GM21447 (cell line): Measurements from ENCODE around the gene IQGAP3.

Source experiments
- ATAC-seq: cut with Tn5 transposase; IDR thresholded peaks from one replicate; pipeline ENCODE4 v1.9.1; 2021; ENCODE audit not compliant: unreplicated experiment

IQGAP3 gene

DNA sequence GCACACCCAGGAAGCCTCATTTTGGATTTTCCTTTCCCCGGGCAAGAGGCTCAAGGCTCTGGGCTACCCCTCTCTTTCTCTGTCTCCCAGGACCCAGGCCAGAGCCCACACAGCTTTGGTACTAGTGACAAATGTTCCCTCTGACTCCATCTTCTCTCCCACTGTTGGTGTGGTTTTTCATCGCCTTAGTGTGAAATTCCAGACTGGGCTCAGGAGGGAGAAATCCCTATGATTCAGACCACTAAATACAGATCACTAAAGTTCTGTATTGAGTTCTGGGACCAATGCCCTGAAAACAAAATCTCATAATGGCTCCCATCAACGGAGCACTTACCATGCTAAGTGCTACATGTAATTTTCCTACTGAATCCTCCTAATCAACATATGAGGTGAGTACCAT, 26.1 kb downstream of the IQGAP3 start:
- no peak for ATAC-seq

DNA sequence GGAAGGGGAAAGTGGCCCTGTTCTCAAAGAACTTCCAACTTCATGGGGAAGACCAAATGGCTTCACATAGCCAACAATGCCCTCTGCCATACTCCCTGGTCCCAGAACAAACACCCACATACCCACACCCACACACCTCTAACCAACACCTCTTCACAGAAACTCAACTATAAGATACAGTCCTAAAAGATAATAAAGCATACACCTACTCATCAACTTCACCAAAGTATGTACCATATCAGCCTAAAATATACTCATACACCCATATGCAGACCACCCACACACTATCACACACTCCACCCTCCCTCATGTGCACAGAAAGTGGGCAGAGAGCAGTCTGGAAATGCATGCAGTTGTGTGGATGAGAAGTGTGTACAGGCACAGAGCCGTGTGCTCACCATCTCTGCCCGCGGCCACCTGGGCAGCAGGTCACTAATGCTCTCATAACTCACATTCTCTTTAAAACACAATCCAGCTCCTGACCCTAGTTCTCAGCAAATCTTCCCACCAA, 27.7 kb downstream of the IQGAP3 start:
- no peak for ATAC-seq

DNA sequence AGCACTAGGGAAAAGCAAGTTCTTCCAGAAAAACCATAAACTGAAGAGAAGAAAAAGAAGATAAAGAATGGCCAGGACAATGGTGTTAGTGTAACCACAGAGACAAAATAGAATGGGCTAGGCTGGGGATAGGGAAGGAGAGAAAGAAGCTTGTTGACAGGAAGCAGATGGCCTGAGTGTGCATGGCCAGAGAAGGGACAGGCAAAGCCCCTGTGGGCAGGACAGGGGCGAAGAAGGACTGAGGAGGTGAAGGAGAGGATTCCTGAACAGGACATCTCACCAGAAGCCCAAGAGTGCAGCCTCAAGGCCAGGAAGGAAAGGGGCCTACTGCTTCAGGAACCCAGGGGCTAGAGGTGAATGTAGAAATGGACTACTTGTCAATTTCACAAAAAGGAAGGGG, 29.3 kb downstream of the IQGAP3 start:
- no peak for ATAC-seq

DNA sequence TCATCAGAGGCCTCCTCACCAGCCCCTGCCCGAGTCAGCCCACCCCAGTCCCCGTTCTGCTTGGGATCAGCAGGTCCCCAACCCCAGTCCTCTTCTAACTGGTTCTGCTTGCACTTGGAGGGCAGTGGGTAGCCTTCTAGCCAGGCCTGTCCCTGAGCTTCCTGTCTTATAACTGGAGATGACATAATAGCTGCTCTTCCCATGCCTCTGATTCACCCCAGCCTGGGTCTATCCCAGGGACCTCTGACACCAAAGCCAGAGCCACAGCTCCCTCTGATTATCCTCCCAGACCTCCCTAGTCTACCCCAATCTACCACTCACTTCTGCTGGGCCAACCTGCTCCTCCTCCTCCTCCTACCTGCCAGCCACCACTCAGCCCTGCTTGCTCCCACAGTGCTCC, 31.4 kb downstream of the IQGAP3 start:
- ATAC-seq, result no peak

DNA sequence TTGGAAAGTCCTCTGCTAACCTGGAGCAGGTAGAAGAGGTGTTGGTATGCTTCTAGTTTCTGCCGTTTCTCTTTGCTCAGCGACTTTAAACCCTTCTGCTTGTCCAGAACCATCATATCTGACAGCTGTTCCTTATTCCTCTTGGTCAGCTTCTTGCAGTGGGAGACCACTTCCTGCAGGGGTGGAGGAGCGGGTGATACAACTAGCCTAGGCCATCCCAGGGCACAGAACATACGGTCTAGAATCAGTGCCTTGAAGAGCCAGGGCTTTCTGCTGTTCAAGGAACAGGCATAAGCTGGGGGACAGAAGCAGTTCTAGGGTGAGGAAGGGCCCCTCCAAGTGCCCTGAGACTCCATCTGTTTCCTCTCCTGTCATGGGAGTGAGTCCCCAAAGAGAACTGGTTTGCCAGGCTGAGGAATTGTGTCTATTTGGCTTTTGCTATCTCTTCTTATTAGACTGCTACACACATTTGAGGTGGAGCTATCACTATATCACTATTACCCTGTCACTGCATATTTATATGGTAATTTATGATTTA, 32.5 kb downstream of the IQGAP3 start:
- ATAC-seq, result no peak

DNA sequence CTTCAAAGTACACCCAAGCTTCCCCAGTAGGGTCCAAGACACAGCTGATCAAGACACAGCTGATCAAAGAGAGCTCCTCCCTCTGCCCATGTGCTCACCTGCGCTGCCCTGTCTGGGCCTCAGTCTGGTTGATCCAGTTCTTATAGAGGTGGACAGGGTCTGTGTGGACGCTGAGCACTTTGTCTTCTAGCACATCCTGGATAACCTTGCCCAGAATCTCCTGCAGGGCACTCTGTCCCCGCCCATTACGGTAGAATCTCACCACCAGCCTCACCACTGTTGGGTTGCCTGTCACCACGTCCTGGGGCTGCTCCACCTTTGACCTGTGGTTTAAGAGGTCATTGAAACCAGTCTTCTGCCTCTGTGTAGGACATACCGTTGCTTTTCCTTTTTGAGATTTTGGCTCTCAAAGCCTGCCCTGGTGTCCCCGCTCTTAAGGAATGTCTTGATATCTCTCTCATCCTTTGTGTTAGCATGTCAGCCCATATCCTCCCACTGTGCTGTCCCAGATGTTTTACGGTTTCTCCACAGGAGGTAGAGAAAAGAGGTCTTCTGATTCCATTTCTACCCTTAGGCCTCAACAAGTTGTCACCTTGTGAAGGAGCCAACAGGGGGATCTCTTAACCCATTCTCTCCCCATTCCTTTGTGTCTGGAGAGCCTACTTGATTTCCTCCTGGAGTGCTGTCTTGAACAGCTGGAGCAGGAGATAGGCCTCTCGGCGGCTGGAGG, 33.5 kb downstream of the IQGAP3 start:
- ATAC-seq, result no peak

DNA sequence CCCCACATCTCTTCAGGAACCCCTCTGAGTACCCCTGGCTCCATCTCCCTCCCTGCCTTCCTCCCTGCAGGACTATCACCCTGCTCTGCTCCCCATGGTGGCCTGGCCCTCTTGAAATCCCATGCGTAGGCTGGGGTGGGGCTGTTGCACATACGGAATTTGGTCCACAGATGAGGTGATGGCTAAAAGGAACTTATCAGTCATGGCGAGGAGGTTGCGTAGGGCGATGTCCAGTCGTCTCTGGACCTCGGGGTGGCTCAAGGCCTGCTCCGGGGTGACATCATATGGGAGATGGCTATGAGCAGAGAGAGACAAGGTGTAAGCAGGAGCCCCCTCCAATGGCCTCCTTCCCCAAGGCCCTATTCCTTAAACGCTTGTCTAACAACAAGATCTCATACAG, 35.3 kb downstream of the IQGAP3 start:
- no peak for ATAC-seq

DNA sequence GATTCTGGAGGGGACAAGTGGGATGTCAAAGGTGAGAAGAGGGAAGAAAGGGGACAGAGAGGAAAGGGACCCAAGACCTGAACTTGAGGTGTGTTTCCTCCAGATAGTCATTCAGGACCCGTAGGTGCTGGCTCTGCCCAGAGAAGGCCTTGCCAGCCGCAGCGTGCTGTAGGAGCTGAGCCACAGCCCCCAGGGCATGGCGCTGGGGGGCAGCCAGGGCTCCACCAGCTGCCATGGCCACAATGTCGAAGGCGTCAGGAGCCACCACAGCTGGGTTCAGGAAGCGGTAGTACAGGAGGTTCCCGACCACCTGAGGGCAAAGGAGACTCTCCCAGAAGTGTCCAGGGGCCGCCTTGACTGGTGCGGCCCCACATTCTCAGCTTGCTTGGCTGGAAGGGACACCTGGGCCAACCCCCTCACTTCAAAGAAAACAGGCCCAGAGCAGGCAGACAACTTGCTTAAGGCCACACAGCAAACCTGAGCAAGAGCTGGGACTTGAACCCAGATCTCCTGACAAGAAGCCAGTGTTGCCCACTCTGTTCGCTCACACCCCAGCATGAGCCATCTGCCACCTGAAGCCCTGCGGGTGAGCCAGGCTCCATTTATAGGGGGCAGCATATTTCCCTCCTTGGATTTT, 37.8 kb downstream of the IQGAP3 start:
- ATAC-seq, result no peak

DNA sequence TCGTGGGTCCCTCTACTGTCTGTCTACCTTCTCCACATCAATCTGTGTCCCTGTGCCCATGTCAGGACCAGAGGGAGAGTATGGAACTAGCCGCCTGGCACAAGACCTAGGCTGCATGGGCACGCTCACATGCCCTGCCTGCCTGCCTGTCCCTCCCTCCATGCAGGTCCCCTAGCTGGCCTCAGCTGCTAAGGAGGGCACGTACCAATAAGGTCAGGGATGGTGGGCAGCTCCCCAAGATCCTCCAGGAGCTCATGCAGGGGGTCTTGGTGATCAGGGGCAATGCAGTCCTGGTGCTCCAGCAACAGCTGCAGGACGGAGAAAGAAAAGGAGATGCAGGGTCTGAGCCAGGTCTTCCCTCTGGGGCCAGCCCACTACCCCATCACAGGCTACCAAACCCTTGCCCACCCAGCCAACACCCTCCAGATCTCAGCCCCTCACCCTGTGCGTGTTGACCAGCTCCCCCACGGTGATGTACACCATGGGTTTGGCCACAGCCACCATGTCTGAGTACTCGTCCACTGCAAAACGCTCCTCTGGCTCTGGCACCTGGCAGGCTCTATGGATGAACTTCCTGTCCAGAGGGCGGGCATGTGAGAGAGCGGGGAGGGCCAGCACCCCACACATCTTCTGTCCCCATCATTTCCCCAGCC, 38.7 kb downstream of the IQGAP3 start:
- no peak for ATAC-seq

DNA sequence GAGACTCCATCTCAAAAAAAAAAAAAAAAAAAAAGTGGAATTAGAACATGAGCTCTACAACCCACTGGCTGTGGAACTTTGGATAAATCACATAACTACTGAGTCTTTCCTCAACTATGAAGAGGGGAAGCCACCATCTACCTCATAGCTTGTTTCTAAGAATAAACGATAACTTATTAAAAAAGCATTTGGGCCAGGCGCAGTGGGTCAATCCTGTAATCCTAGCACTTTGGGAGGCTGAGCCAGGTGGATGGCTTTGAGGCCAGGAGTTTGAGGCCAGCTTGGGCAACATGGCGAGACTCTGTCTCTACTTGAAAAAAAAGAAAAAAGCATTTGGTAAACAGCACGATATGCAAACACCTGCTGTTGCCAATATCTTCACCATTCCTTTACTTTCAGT, 40.0 kb downstream of the IQGAP3 start:
- ATAC-seq, result no peak

DNA sequence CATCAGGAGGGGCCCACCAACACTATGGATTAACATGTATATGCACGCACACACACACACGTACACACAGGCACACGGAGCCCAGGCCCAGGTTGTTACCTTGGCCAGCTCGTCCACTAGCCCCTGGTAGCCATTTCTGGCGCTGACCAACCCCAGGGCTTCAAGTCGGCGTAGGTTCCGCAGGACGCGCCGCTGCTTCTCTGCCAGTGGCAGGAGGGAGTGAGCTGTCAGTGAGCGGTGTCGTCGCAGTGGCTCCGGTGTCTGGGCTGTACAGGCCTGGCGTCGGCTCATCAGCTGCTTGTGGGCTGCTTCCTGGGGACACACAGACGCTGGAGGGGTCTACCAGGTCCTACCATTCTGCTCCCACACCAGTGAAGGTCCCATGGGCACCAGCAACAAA, 42.4 kb downstream of the IQGAP3 start:
- no peak for ATAC-seq

DNA sequence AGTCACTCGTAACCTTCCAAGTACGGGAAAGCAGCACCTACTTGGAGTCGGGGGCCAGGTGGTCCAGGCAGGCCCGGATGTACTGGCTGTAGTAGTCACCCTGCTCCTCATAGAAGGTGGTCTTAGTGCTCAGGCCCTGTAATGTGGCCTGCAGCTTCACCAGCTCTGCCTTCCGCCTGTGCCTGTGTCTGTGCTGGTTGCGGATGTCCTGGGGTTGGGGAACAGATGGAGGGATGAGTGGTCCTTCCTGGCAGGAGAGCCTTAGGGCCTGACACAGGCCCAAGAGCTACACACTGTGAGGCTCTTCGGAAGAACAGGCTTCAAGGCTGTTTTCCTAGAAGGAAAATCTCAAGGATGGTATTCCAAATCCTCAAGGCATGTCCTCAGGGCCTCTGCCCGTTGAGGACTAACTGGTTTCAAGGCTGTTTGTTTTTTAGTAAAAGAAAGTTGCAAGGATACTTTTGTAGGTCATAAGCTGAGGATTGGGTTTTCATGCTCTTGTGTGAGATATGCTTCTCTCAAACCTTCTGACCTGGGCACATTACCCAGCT, 43.4 kb downstream of the IQGAP3 start:
- no peak for ATAC-seq

DNA sequence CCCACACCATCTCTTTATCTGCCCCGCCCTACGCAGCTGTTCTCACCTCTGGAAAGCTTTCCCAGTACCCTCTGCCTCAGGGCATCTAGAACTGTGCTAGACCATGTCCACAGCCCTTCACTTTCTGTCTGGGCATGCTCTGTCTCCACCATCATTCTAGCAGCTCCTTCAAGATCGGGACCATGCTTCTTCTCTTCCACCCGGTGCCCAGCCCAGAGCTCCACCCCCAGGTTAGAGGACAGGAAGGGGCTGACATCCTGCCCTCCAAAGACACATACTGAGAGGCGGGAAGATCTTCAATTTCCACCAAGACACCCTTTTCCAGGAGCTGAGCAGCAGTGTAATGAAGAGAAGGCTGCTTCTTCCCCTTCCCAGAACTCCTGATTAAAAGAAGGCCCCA, 44.1 kb downstream of the IQGAP3 start:
- ATAC-seq, result no peak

DNA sequence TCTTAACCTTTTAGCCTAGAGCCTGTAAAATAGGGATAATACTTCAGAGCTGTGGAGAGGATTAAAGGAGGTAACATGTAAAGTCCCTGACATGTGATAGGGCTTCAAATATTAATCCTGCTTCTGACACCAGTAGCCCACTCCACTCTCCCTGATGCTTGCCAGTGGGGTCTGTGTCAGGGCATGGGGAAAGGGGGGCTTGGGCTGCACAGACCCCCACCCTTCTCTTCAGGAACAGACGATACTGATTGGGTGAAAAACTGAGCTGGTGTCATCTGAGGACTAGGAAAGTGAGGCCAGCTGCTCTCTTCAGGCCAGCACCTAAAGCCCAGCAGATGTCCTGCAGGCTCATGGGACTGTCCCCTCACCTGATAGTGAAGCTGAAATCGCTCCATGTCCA, 44.8 kb downstream of the IQGAP3 start:
- ATAC-seq, result no peak

DNA sequence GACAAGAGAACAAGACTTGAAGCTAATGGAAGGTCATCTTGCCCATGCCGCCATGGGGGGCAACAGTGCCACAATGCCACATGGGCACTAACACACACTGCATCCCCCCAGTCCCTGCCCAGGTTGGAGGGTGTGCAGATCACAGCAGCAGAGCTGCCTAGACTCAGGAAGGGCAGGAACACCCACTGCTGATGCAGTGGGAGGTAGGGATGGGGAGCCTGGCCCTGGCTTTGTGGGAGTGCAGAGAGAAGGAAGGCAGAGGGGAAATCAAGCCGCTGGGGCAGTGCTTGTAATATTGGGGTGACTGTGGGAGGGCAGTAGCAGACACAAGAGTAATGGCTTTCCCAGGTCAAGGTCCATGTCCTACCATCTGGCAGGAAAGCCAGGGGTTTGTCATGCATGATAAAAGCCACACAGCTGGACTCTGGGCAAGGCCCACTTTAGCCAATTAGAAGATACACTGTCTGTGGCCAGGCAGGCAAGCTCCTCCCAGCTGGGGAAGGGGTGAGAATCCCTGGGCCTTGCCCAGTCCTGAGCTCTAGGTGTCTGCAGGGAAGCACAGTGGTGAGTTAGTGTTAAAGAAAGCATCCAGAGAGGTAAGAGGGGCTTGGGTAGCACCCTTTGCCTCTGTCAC, 46.4 kb downstream of the IQGAP3 start:
- no peak for ATAC-seq

DNA sequence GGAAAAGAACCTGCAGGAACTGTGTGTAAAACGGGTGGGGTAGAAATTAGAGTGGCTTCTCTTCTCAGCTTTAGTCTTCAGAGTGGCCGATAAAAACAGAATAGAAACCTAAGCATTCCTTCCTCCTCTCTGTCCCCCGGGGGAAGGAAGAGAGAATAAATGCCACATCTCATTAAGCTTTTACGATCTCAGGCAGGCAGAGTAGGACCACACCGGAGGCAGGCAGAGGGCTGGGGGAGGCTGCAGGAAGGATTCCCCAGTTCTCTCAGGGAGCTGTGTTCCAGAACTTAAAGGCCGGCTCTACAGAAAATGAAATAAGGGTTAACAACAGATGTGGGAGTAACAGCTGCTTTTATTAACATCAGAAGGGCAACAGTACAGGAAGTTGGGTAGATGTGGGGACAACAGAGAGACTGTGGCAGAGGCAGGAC, 47.3 kb downstream of the IQGAP3 start:
- ATAC-seq, result no peak

DNA sequence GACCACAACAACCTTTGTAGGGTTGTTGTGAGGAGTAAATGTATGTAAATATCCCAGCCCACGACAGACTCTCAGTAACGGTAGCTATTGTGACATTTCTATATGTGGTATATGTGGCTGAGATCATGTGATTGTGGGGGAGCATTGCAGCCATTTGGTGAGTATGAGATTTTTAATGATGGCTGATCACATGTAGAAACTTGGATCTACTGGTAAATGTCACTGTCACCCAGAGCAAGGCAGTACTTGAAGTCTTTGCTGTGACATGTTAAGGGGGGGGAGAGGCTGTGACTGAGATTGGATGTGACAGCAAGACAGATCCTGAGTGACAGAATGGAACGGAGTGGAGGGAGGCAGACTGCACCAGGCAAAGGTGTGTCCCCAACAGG, 47.9 kb downstream of the IQGAP3 start:
- no peak for ATAC-seq

DNA sequence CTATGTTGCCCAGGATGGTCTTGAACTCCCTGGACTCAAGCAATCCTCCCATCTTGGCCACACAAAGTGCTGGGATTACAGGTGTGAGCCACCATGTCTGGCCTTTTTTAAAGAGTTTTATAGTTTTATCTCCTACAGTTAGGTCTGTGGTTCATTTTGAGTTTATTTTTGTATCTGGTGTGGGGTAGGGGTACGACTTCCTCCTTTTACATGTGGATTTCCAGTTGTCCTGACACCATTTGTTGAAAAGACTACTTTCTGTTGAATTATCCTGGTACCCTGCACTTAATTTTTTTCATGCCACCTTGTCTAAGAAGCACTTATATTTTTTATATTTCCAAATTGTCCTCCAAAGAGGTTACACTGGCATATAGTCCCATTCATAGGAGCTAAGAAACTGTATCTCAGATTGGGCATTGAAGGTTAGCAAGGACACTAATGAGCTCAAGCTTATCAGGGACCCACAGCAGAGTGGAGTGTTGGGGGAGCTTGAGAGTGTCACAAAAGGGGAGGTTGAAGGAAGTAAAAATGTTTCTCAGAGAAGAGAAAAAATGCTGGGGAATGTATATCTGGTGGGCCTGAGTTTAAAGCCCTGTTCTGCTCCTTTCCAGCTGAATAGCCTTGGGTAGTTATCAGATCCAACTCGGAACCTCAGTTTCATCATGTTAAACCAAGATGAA, 48.4 kb downstream of the IQGAP3 start:
- no peak for ATAC-seq

DNA sequence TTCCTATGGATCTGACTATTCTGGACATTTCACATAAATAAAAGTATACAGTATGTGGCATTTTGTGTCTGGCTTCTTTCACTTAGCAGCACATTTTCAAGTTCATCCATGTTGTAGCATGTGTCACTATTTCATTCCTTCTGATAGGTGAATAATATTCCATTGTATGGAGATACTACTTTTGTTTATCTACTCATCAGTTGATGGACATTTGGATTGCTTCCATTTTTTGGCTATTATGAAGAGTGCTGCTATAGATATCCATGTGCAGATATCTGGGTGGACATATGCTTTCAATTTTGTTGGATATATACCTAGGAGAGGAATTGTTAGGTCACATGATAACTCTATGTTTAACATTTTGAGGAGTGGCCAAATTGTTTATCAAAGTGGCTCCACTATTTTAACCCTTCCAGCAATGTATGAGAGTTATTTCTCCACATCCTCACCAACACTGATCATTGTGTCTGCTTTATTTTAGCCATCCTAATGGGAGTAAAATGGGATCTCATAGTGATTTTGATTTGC, 49.9 kb downstream of the IQGAP3 start:
- no peak for ATAC-seq

DNA sequence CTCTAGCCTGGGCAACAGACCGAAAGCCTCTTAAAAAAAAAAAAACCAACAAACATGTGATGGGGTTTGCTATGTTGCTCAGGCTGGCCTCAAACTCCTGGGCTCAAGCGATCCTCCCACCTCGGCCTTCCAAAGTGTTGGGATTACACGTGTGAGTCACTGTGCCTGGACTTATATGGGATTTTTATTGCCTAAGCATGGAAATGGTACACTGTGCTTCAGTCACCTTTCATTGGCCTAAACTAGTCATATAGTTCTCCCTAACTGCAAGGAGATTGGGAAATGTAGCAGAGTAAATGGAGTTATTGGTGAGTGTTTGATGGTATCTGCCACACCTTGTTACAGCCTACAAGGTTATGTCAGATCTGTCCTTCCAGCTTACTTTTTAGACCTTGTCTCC, 54.6 kb downstream of the IQGAP3 start:
- ATAC-seq, result no peak
